Heart left ventricle (tissue), 16 donors: Measurements from ENCODE around the gene FMO2. TPM values are rescaled to one million over a fixed set of nuclear protein-coding genes. Genes with fewer than 3 reads are reported as not detected.
"Not testable (repeated sequence)": the region's sequence is repeated elsewhere in the genome, so short reads cannot be mapped to it uniquely, and the experiment has no call there.

Experiments
- ATAC-seq, 4 donors: fragments of 200-7000 bp; cut with Tn5 transposase; one replicate each; pipeline ENCODE4 v1.9.1; 2020 to 2022; ENCODE audit warnings: moderate library complexity in 4 of 4, mild to moderate bottlenecking in 3 of 4, moderate number of reproducible peaks in 1 of 4
- DNase-seq, 5 donors: peaks; one replicate each; pipeline ENCODE4 v3.0.0-alpha.2; 2020
- H3K27ac ChIP-seq, 12 donors: fragments of 200-600 bp; sonication (generic) in 4 of 12; one replicate each; pipeline versions ENCODE4 v1.5.0 to v1.8.0; 2016 to 2022; ENCODE audit warnings: mild to moderate bottlenecking in 2 of 12
- H3K27me3 ChIP-seq, 9 donors: fragments of 200-600 bp; sonication (generic) in 2 of 9; one replicate each; pipeline versions ENCODE4 v1.5.1 to v1.8.0; 2016 to 2022; ENCODE audit warnings: mild to moderate bottlenecking in 3 of 9
- H3K36me3 ChIP-seq, 9 donors: fragments of 200-600 bp; sonication (generic) in 2 of 9; one replicate each; pipeline versions ENCODE4 v1.5.0 to v1.8.0; 2018 to 2022; ENCODE audit warnings: mild to moderate bottlenecking in 2 of 9
- H3K4me1 ChIP-seq, 12 donors: fragments of 200-600 bp; sonication (generic) in 4 of 12; one replicate each; pipeline versions ENCODE4 v1.5.0 to v1.8.0; 2016 to 2022; ENCODE audit warnings: mild to moderate bottlenecking in 3 of 12
- H3K4me3 ChIP-seq, 12 donors: fragments of 200-600 bp; sonication (generic) in 4 of 12; one replicate each; pipeline versions ENCODE4 v1.5.0 to v1.8.0; 2017 to 2022; ENCODE audit warnings: mild to moderate bottlenecking in 9 of 12, moderate library complexity in 4 of 12
- H3K9me3 ChIP-seq, 12 donors: fragments of 200-600 bp; sonication (generic) in 4 of 12; one replicate each; pipeline versions ENCODE4 v1.5.0 to v1.8.0; 2016 to 2022; ENCODE audit warnings: mild to moderate bottlenecking in 1 of 12
- POLR2A ChIP-seq, 2 donors: fragments of 450-650 bp; IDR thresholded peaks; one replicate each; pipeline ENCODE4 v1.6.1; 2017; ENCODE audit warnings: antibody characterized with exemption in 2 of 2, mild to moderate bottlenecking in 2 of 2, moderate library complexity in 2 of 2
- WGBS, 4 donors: extraction: QIAGEN DNeasy Blood & Tissue Kit in 2 of 4; methylation state at CpG; one replicate each; pipeline versions ENCODE4 v1.1.5 to v1.1.7; 2013 to 2018; 5-methylcytosine and 5-hydroxymethylcytosine counted together
- intact Hi-C, 10 donors: fragments of 100-400 bp; cut with DNase I; formaldehyde crosslinking; loops; one replicate each; pipeline versions ENCODE4 v1.11.1 to v1.14.2; 2022
- polyA plus RNA-seq, 2 donors: library from polyadenylated mRNA; stranded (reverse); fragments of 200-250 nt; gene quantifications; one replicate each; pipeline ENCODE4 v1.2.3, GENCODE V29; 2013
- total RNA-seq, 9 donors: library from RNA; depleted of rRNA in 2 of 9; stranded (reverse); fragments of >200 nt in 2 of 9; fragmentation: NEBNext Ultra II Directional in 3 of 9; extraction: Animal tissue kit (Norgen Biotek cat#: 25700) in 3 of 9; gene quantifications; one replicate each; pipeline versions ENCODE4 v1.1.0 to v1.2.4, GENCODE V29; 2016 to 2023
- TF ChIP-seq, protein P1 (sequence below), 12 donors: fragments of 200-600 bp; sonication (generic) in 4 of 12; IDR thresholded peaks; one replicate each; pipeline versions ENCODE4 v1.5.0 to v1.8.0; 2018 to 2022; ENCODE audit warnings: antibody characterized with exemption in 12 of 12, mild to moderate bottlenecking in 5 of 12
- donor health status: ischemic (EF 13 %, LVEDD 7.1; RV severe dilation, severe dysfunction).
- donor health status: healthy with polysubstance abuse.
- donor health status: DM: no; HTN: yes; CAD: no.
- donor health status: DM: no; HTN: no; CAD: no.
- donor health status: ischemic (EF 25% LVEDD 6.9; RV normal size, moderate dysfunction).
- donor health status: ischemic (EF 25% LVEDD 5.7; RV mildly dilated, moderate dysfunction).
- donor health status: healthy.
- donor health status: DM: yes; HTN: yes; CAD: no.
- donor health status: ischemic (EF 35%, LVEDD 5.7; RV mildly dilated, moderate dysfunction).
- donor health status: nonischemic (EF 11% LVEDD 7.7; RV severe dilation, severe dysfunction).
- donor health status: DM: yes; HTN: yes; CAD: no.
- donor health status: PGD.
- donor health status: ischemic (EF 29% LVEDD 5.4; RV normal size, mild dysfunction).
- donor health status: nonischemic (EF 23%, LVEDD 6.1; RV moderate dilation, normal function).

Gene FMO2
- total and polyA plus RNA-seq, 11 donors = 7.5 to 65.6 (median 28.6) TPM

DNA sequence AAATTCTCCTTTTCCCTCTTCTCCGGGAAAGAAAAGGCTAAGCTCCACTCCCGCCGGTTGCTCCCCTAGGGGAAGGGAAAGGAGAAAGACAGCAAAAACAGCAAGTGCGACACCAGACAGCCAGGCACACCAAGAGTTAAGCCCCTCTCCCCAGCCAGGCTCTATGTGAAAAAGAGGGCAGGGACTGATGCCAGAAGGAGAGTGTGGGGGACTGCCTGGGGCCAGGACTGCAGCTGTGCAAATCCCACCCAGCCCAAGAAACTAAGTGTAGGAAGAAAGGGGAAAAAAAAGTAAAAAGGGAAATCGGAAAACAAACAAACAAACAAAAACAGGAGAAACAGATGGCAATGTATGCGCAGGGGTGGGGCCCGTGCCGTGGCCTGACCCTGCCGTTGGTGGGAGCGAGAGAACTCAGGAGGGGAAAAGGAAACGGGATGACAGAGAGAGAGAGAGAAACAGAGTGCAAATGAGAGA is 35.5 kb downstream of the FMO2 start:
- peak overlapping the region in 5 of 12 donors; percentile 2 to 28 (median 22) for H3K4me3 ChIP-seq
- H3K27ac ChIP-seq = peak overlapping the region; percentile 45 to 81 (median 62)
- peaks cover 0 to 62% (median 23%) of the 10 kb centered on the region in 12 donors for H3K4me1 ChIP-seq
- intact Hi-C loops = no loop called here
- no peaks in the 10 kb centered on the region for H3K27me3 ChIP-seq
- no peak for TF ChIP-seq POLR2A (IDR thresholded peaks at IDR 0.05)
- TF ChIP-seq, protein P1, sequence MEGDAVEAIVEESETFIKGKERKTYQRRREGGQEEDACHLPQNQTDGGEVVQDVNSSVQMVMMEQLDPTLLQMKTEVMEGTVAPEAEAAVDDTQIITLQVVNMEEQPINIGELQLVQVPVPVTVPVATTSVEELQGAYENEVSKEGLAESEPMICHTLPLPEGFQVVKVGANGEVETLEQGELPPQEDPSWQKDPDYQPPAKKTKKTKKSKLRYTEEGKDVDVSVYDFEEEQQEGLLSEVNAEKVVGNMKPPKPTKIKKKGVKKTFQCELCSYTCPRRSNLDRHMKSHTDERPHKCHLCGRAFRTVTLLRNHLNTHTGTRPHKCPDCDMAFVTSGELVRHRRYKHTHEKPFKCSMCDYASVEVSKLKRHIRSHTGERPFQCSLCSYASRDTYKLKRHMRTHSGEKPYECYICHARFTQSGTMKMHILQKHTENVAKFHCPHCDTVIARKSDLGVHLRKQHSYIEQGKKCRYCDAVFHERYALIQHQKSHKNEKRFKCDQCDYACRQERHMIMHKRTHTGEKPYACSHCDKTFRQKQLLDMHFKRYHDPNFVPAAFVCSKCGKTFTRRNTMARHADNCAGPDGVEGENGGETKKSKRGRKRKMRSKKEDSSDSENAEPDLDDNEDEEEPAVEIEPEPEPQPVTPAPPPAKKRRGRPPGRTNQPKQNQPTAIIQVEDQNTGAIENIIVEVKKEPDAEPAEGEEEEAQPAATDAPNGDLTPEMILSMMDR (IDR thresholded peaks at IDR 0.05) = no peak
- ATAC-seq (peak; percentile 16 to 73 (median 54)), DNase-seq (peak in 2 of 5 donors; percentile 30 to 57)
- WGBS, 4 donors = 42 to 54% (median 47%) methylated on average over 11 of the region's 11 CpGs
- no peaks in the 10 kb centered on the region for H3K9me3 ChIP-seq
- no peaks in the 10 kb centered on the region for H3K36me3 ChIP-seq

DNA sequence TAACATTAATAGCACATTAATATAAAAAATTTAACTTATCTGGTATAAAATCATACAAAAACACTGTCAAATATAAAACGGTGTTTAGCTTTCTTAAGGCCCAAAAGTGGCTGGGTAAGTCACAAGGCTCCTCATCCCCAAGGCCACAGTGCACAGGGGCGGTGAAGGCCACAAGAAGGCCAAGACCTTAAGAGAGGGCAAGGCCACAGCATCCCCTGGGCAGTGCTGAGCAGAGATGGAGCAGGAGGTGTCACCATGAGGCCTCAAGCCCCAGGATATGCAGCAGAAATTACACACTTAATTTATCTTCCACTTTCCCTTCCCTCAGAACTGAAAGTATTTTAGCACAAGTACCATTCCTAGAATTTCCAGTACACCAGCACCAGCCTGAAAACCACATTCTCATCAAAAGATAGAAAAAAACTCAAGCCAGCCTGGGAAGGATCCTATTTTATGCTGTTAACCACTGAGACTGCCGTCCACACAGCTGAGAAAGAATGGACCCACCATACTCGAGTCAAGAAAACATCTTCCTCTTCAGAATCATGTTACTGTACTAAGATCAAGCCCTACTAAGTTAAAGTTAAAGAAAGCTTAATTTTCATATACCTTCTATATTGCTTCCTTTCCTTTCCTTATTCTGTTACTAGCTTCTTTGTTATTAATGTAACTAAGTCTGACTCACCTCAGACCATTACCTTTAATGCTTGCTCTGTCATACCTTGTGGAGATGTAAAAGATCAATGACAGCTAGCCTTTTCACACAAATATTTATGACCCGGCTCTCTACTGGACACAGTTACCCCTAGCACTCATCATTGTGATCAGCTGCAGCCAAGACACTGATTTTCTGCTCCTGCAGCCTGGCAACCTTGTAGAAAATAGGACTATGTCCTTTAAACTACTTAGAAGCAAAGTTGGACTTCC is 36.8 kb downstream of the FMO2 start:
- Histone ChIP-seq H3K9me3 (no peaks in the 10 kb centered on the region), H3K27me3 (no peaks in the 10 kb centered on the region), H3K36me3 (no peaks in the 10 kb centered on the region), H3K27ac (peak overlapping the region; percentile 10 to 81 (median 54)), H3K4me1 (peaks cover 0 to 62% (median 23%) of the 10 kb centered on the region in 12 donors), H3K4me3 (no peak overlapping the region)
- DNase-seq (peak in 1 of 5 donors; percentile 54), ATAC-seq (peak in 2 of 4 donors; percentile 27 to 41)
- 57 to 76% (median 68%) methylated on average over 5 of the region's 5 CpGs for WGBS, 4 donors
- intact Hi-C loops = loop anchor here in 1 of 10 donors (2.0 kb wide), 1 partner anchor 33 kb away; no protein-coding TSS in a partner anchor
- TF ChIP-seq, protein P1 (IDR thresholded peaks at IDR 0.05) = no peak
- TF ChIP-seq POLR2A (IDR thresholded peaks at IDR 0.05) = no peak

DNA sequence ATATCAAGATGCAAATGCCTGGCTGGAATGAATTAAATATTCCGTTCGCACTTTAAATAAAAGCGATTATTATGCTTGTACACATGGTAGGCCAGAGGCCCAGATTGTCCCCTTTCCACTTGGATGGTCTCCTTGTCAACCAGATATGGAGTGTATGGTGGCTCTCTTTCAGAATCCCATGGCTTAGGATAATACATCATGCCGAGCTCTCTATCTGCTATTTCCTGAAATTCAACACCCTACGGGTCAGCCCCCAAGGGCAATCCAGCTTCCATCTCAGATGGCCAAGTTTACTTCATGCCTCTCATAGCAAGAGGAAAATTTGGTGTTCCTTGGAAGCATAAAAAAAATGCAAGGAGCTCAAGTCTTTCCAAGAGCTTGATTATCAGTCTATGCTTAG is 37.8 kb downstream of the FMO2 start:
- H3K9me3 ChIP-seq = no peaks in the 10 kb centered on the region
- ATAC-seq (peak in 3 of 4 donors; percentile 70 to 76 (median 70)), DNase-seq (peak in 3 of 5 donors; percentile 42 to 54 (median 43))
- no peak overlapping the region for H3K4me3 ChIP-seq
- no peaks in the 10 kb centered on the region for H3K36me3 ChIP-seq
- peaks cover 0 to 62% (median 23%) of the 10 kb centered on the region in 12 donors for H3K4me1 ChIP-seq
- intact Hi-C loops = loop anchor here in 1 of 10 donors (2.0 kb wide), 1 partner anchor 34 kb away; no protein-coding TSS in a partner anchor
- H3K27ac ChIP-seq = peak overlapping the region in 9 of 12 donors; percentile 19 to 81 (median 61)
- WGBS, 4 donors = 60 to 73% (median 64%) methylated on average over 5 of the region's 5 CpGs
- no peaks in the 10 kb centered on the region for H3K27me3 ChIP-seq
- TF ChIP-seq, protein P1 (IDR thresholded peaks at IDR 0.05) = no peak
- TF ChIP-seq POLR2A (IDR thresholded peaks at IDR 0.05) = no peak

DNA sequence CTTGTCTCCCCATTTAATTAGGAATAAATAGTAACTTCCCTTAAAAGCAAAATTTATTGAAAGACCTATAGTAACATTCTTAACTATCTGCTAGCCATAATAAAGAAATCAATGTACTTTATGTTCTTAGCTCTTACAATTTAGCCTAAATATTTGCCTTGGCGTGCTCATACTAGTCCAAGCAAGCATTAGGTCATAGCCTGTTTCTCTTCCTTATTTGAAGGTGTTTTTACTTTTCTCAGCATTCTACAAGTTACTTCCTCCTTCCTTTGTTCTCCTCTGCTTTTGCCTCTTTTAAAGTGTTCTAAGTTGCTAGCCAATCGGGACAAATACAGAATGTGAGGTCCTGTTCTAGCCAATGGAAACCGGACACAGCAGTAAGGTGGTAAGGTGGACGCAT is 39.2 kb downstream of the FMO2 start:
- H3K36me3 ChIP-seq, H3K9me3 ChIP-seq, H3K27me3 ChIP-seq, ATAC-seq, intact Hi-C loops, H3K4me3 ChIP-seq, DNase-seq: not testable (repeated sequence)
- Histone ChIP-seq H3K4me1 (peaks cover 0 to 50% (median 18%) of the 10 kb centered on the region in 12 donors), H3K27ac (peak overlapping the region in 5 of 12 donors; percentile 0 to 75 (median 72))
- WGBS, 4 donors = 88 to 94% (median 90%) methylated on average over 4 of the region's 4 CpGs
